ENCODE data around the gene ZNF275. TPM values are rescaled to one million over a fixed set of nuclear protein-coding genes. Genes with fewer than 3 reads are reported as not detected.

Gene ZNF275
- total and polyA plus RNA-seq, 2 of the 8 experiments (the other 6 are each of a cell fraction or from before 2014, with no cell fraction given), result 8.2 to 9.1 TPM

DNA sequence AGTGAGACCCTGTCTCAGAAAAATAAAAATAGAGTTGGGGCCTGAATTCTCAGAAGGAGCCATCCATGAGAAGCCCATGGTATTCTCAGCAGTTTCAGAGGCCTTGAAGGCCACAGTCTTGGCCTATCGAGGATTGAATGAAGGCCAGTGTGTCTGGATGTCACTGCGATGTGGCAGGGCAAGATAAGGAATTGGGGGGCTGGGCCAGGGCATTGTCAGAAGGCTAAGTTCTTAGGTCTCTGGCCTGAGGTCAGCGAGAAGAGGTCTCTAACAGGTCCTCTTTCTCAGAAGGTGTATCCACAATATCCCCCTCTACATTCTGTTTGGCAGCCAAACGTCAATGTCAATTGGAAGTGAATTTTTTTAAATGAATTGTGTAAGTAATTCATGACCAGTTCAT lies 5.7 kb downstream of the ZNF275 start:
- TF ChIP-seq SP2 (IDR thresholded peaks at IDR 0.05; ENCODE audit: low read length) (no peak), TEAD4 (IDR thresholded peaks at IDR 0.05; ENCODE audit: low read depth, low read length) (no peak), POLR2A (IDR thresholded peaks at IDR 0.05; ENCODE audit: control extremely low read depth in 1 of 2, low read depth in 2 of 2, low read length in 2 of 2) (no peak), BACH1 (IDR thresholded peaks at IDR 0.05; ENCODE audit: low read length) (no peak), EZH2 (IDR thresholded peaks at IDR 0.05; ENCODE audit: low read depth, low read length, severe bottlenecking) (no peak), GTF2F1 (IDR thresholded peaks at IDR 0.05; ENCODE audit: borderline replicate concordance, low read depth, low read length) (no peak), RNF2 (IDR thresholded peaks at IDR 0.05; ENCODE audit: borderline replicate concordance, low read depth, low read length, missing control alignments, poor library complexity, severe bottlenecking) (no peak)
- TF ChIP-seq, protein P1, sequence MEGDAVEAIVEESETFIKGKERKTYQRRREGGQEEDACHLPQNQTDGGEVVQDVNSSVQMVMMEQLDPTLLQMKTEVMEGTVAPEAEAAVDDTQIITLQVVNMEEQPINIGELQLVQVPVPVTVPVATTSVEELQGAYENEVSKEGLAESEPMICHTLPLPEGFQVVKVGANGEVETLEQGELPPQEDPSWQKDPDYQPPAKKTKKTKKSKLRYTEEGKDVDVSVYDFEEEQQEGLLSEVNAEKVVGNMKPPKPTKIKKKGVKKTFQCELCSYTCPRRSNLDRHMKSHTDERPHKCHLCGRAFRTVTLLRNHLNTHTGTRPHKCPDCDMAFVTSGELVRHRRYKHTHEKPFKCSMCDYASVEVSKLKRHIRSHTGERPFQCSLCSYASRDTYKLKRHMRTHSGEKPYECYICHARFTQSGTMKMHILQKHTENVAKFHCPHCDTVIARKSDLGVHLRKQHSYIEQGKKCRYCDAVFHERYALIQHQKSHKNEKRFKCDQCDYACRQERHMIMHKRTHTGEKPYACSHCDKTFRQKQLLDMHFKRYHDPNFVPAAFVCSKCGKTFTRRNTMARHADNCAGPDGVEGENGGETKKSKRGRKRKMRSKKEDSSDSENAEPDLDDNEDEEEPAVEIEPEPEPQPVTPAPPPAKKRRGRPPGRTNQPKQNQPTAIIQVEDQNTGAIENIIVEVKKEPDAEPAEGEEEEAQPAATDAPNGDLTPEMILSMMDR (IDR thresholded peaks at IDR 0.05; ENCODE audit: control extremely low read depth in 1 of 3, insufficient read depth in 1 of 3, low read depth in 1 of 3, low read length in 3 of 3), result no peak
- TF ChIP-seq, protein P2, sequence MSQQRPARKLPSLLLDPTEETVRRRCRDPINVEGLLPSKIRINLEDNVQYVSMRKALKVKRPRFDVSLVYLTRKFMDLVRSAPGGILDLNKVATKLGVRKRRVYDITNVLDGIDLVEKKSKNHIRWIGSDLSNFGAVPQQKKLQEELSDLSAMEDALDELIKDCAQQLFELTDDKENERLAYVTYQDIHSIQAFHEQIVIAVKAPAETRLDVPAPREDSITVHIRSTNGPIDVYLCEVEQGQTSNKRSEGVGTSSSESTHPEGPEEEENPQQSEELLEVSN (IDR thresholded peaks at IDR 0.05), result no peak
- Histone ChIP-seq H3K23me2 (ENCODE audit: low read depth, low read length) (no peaks in the 10 kb centered on the region; the same call in 1 of the 2 replicates), H3K4me3 (ENCODE audit: extremely low read depth in 1 of 4, insufficient read depth in 2 of 4, low read depth in 3 of 4, low read length in 4 of 4) (no peak overlapping the region), H3K9ac (replicated peaks in 1 of 4; ENCODE audit: extremely low read depth in 1 of 4, low read depth in 3 of 4, low read length in 3 of 4) (no peak overlapping the region), H3K4me2 (ENCODE audit: insufficient read depth in 1 of 2, low read depth in 2 of 2, low read length in 2 of 2) (no peak overlapping the region), H2BK120ac (replicated peaks; ENCODE audit: low read depth, low read length) (no peak overlapping the region), H3K23ac (ENCODE audit: insufficient read length) (no peak overlapping the region), H3K79me1 (ENCODE audit: low read depth, low read length) (peaks cover 2% of the 10 kb centered on the region; the same call in 1 of the 2 replicates), H2AK5ac (ENCODE audit: low read depth, low read length) (no peak overlapping the region), H3K27ac (ENCODE audit: low read depth, low read length) (no peak overlapping the region), H2BK20ac (ENCODE audit: low read length) (no peak overlapping the region), H4K91ac (replicated peaks; ENCODE audit: insufficient read length, low read length) (no peak overlapping the region), H3K4me1 (replicated peaks in 1 of 4; ENCODE audit: control insufficient read depth in 3 of 4, insufficient read depth in 4 of 4, low read length in 3 of 4) (peaks cover 0 to 6% (median 0%) of the 10 kb centered on the region in 4 experiments; a peak in 1 of 7 replicates), H4K20me1 (replicated peaks in 1 of 2; ENCODE audit: control insufficient read depth in 1 of 2, insufficient read depth in 2 of 2, low read length in 2 of 2) (peaks cover 0 to 2% of the 10 kb centered on the region in 2 experiments), H2AFZ (ENCODE audit: low read length) (no peak overlapping the region), H3K36me3 (ENCODE audit: control insufficient read depth in 2 of 4, insufficient read depth in 4 of 4, low read length in 3 of 4) (peaks cover 0 to 18% (median 0%) of the 10 kb centered on the region in 4 experiments; a peak in 2 of 8 replicates), H3K79me2 (ENCODE audit: control insufficient read depth in 1 of 2, insufficient read depth in 2 of 2, low read length in 2 of 2) (peaks cover 0 to 5% of the 10 kb centered on the region in 2 experiments; a peak in 2 of 4 replicates), H3K9me3 (ENCODE audit: insufficient read depth in 2 of 2, low read depth in 1 of 2, low read length in 1 of 2) (no peaks in the 10 kb centered on the region), H3K4ac (replicated peaks; ENCODE audit: insufficient read length, low read depth, low read length) (no peak overlapping the region), H2BK5ac (ENCODE audit: low read depth, low read length) (no peak overlapping the region), H4K5ac (ENCODE audit: insufficient read length, low read depth, low read length) (no peak overlapping the region), H3K14ac (ENCODE audit: insufficient read length) (no peak overlapping the region), H2BK12ac (ENCODE audit: low read depth, low read length) (no peak overlapping the region), H4K8ac (ENCODE audit: extremely low read depth, insufficient read depth, low read length) (no peak overlapping the region), H3K56ac (replicated peaks; ENCODE audit: insufficient read length, low read depth, low read length) (no peak overlapping the region), H3K18ac (ENCODE audit: extremely low read depth, low read length) (no peak overlapping the region), H3K27me3 (replicated peaks in 1 of 4; ENCODE audit: control insufficient read depth in 3 of 4, extremely low read depth in 1 of 4, insufficient read depth in 3 of 4, low read length in 3 of 4) (no peaks in the 10 kb centered on the region), H2BK15ac (ENCODE audit: low read length) (no peak overlapping the region)
- no peak for DNase-seq (ENCODE audit: low read depth in 1 of 2, low spot score in 2 of 2)
- ChIA-PET POLR2A (ENCODE audit: partially characterized antibody) (interaction anchor here (1.3 to 2.9 kb wide), 2 partner anchors 8 to 11 kb away, joined by 3 to 9 read pairs; no protein-coding TSS in a partner anchor), CTCF (ENCODE audit: partially characterized antibody) (no interaction called here)
- no peak for FAIRE-seq
- WGBS, 2 experiments (ENCODE audit: extremely low coverage in 1 of 2, insufficient coverage in 1 of 2, insufficient read length in 1 of 2, insufficient replicate concordance in 2 of 2, low coverage in 1 of 2, low lambda C conversion rate in 2 of 2, missing lambda C conversion rate in 1 of 2), result 83% methylated on average over 4 of the region's 4 CpGs; no CpG with 5 or more reads in 1 of the 2 experiments

Data from H1 (cell line).